DND-41 (cell line): Measurements from ENCODE around the gene LAMC1.

Experiments
- CTCF ChIP-seq: IDR thresholded peaks from 2 replicates; pipeline ENCODE4 v1.5.1; 2012; ENCODE audit warnings: borderline replicate concordance, low read length, moderate library complexity, mild to moderate bottlenecking; ENCODE audit not compliant: poor library complexity, severe bottlenecking; ENCODE audit errors: extremely low read depth
- EZH2 ChIP-seq: IDR thresholded peaks from 3 replicates; pipeline ENCODE4 v1.6.1; 2012; ENCODE audit warnings: borderline replicate concordance, low read depth, mild to moderate bottlenecking, moderate library complexity, low read length, inconsistent platforms; ENCODE audit not compliant: severe bottlenecking

- TF ChIP-seq EZH2 (no peak), CTCF (no peak)
These were observed 129.0 kb downstream of the LAMC1 start for GRCh38 chr1:183152180-183152579.
